ENCODE data around the gene PRR35.

Gene PRR35

GRCh38 chr16:588639-588888, 28.4 kb downstream of the PRR35 start:
- DNase-seq (ENCODE audit: low spot score): no peak
- no peak for TF ChIP-seq CTCF (IDR thresholded peaks at IDR 0.05; ENCODE audit: extremely low read depth, missing control alignments)

GRCh38 chr16:588889-589657, 28.9 kb downstream of the PRR35 start:
- no peak for TF ChIP-seq CTCF (IDR thresholded peaks at IDR 0.05; ENCODE audit: extremely low read depth, missing control alignments)

GRCh38 chr16:589658-590187, 29.5 kb downstream of the PRR35 start, which contains the start of gene RAB40C:
Gene RAB40C (plus strand): TSS chr16:590066. CDS start chr16:590292, 226 bp downstream.
- TF ChIP-seq CTCF (IDR thresholded peaks at IDR 0.05; ENCODE audit: extremely low read depth, missing control alignments): no peak
- DNase-seq (ENCODE audit: low spot score): peak; percentile 100

More at GRCh38 chr16:588889-589657, 28.9 kb downstream of the PRR35 start:
- DNase-seq (ENCODE audit: low spot score): peak; percentile 96

GRCh38 chr16:590188-590814, 30.1 kb downstream of the PRR35 start:
- DNase-seq (ENCODE audit: low spot score): no peak
- no peak for TF ChIP-seq CTCF (IDR thresholded peaks at IDR 0.05; ENCODE audit: extremely low read depth, missing control alignments)

GRCh38 chr16:590815-591200, 30.6 kb downstream of the PRR35 start:
- no peak for TF ChIP-seq CTCF (IDR thresholded peaks at IDR 0.05; ENCODE audit: extremely low read depth, missing control alignments)

GRCh38 chr16:591231-591630, 31.0 kb downstream of the PRR35 start:
- TF ChIP-seq CTCF (IDR thresholded peaks at IDR 0.05; ENCODE audit: extremely low read depth, missing control alignments): no peak
- no peak for DNase-seq (ENCODE audit: low spot score)

More at GRCh38 chr16:590815-591200, 30.6 kb downstream of the PRR35 start:
- DNase-seq (ENCODE audit: low spot score): no peak

GRCh38 chr16:591892-592517, 31.8 kb downstream of the PRR35 start:
- no peak for TF ChIP-seq CTCF (IDR thresholded peaks at IDR 0.05; ENCODE audit: extremely low read depth, missing control alignments)
- DNase-seq (ENCODE audit: low spot score): no peak

Data from GM20000 (cell line).